H1 (cell line): ENCODE results near the gene GLMN. TPM values are rescaled to one million over a fixed set of nuclear protein-coding genes. Genes with fewer than 3 reads are reported as not detected.
"Not testable (repeated sequence)": the region's sequence is repeated elsewhere in the genome, so short reads cannot be mapped to it uniquely, and the experiment has no call there.

Source experiments
- CTCF ChIA-PET: fragments of 300-600 bp; sonication (Branson Sonifier 250); formaldehyde crosslinking; loops from one replicate; lab custom pipeline; 2021; ENCODE audit not compliant: partially characterized antibody; lab: Charles Lee
- POLR2A ChIA-PET: fragments of 300-600 bp; sonication (Branson Sonifier 250); formaldehyde crosslinking; loops from one replicate; lab custom pipeline; 2021; ENCODE audit warnings: inconsistent platforms; ENCODE audit not compliant: partially characterized antibody; lab: Charles Lee
- DNase-seq, 2 experiments: peaks; one replicate each; pipeline versions ENCODE4 v3.0.0 to v3.0.0-alpha.2; 2010 to 2022; ENCODE audit warnings: low spot score in 2 of 2, low read depth in 1 of 2, mixed read lengths in 1 of 2
- FAIRE-seq: peaks from 2 replicates; lab custom pipeline; 2011; peaks lifted over from hg19 to GRCh38; lab: Jason Lieb, UNC
- H2AFZ ChIP-seq: 2 replicates; pipeline ENCODE4 v1.8.1; 2012; ENCODE audit warnings: low read length, inconsistent platforms
- H2AK5ac ChIP-seq: 2 replicates; pipeline ENCODE4 v1.6.1; 2013; ENCODE audit warnings: low read depth, low read length
- H2BK120ac ChIP-seq: replicated peaks from 2 replicates; pipeline ENCODE3; 2013; ENCODE audit warnings: low read depth, low read length, inconsistent platforms
- H2BK12ac ChIP-seq: 2 replicates; pipeline ENCODE4 v1.6.1; 2013; ENCODE audit warnings: low read depth, low read length
- H2BK15ac ChIP-seq: 2 replicates; pipeline ENCODE4 v1.6.1; 2013; ENCODE audit warnings: low read length
- H2BK20ac ChIP-seq: 2 replicates; pipeline ENCODE4 v1.6.1; 2013; ENCODE audit warnings: low read length
- H2BK5ac ChIP-seq: 2 replicates; pipeline ENCODE4 v1.6.1; 2013; ENCODE audit warnings: low read depth, low read length
- H3K14ac ChIP-seq: 2 replicates; pipeline ENCODE4 v1.6.1; 2013; ENCODE audit warnings: inconsistent platforms; ENCODE audit not compliant: insufficient read length
- H3K18ac ChIP-seq: 2 replicates; pipeline ENCODE4 v1.6.1; 2013; ENCODE audit warnings: low read length; ENCODE audit errors: extremely low read depth
- H3K23ac ChIP-seq: 2 replicates; pipeline ENCODE4 v1.6.1; 2013; ENCODE audit warnings: inconsistent platforms; ENCODE audit not compliant: insufficient read length
- H3K23me2 ChIP-seq: 2 replicates; pipeline ENCODE4 v1.6.1; 2013; ENCODE audit warnings: low read depth, low read length
- H3K27ac ChIP-seq: 2 replicates; pipeline ENCODE4 v1.6.1; 2011; ENCODE audit warnings: low read depth, low read length, inconsistent platforms
- H3K27me3 ChIP-seq, 4 experiments: replicated peaks in 1 of 4; 1 replicate in 1 of 4; 2 replicates in 3 of 4; pipeline versions ENCODE4 v1.6.1 to v1.8.1; 2011 to 2013; ENCODE audit warnings: low read length in 3 of 4, mild to moderate bottlenecking in 3 of 4, inconsistent platforms in 2 of 4, mixed read lengths in 2 of 4, moderate library complexity in 1 of 4; ENCODE audit not compliant: control insufficient read depth in 3 of 4, insufficient read depth in 3 of 4; ENCODE audit errors: extremely low read depth in 1 of 4
- H3K36me3 ChIP-seq, 4 experiments: 2 replicates each; pipeline versions ENCODE4 v1.6.1 to v1.8.1; 2011 to 2013; ENCODE audit warnings: mild to moderate bottlenecking in 4 of 4, low read length in 3 of 4, moderate library complexity in 2 of 4, control low read depth in 1 of 4, inconsistent platforms in 1 of 4; ENCODE audit not compliant: insufficient read depth in 4 of 4, control insufficient read depth in 2 of 4
- H3K4ac ChIP-seq: replicated peaks from 2 replicates; pipeline ENCODE3; 2013; ENCODE audit warnings: low read length, low read depth, mixed read lengths, inconsistent platforms; ENCODE audit not compliant: insufficient read length
- H3K4me1 ChIP-seq, 4 experiments: replicated peaks in 1 of 4; 1 replicate in 1 of 4; 2 replicates in 3 of 4; pipeline versions ENCODE4 v1.6.1 to v1.8.1; 2011 to 2013; ENCODE audit warnings: low read length in 3 of 4, inconsistent platforms in 2 of 4, mixed read lengths in 1 of 4; ENCODE audit not compliant: insufficient read depth in 4 of 4, control insufficient read depth in 3 of 4
- H3K4me2 ChIP-seq, 2 experiments: 2 replicates each; pipeline versions ENCODE4 v1.6.1 to v1.8.1; 2011 to 2013; ENCODE audit warnings: low read depth in 2 of 2, low read length in 2 of 2, control low read depth in 1 of 2, inconsistent platforms in 1 of 2, mild to moderate bottlenecking in 1 of 2; ENCODE audit not compliant: insufficient read depth in 1 of 2
- H3K4me3 ChIP-seq, 4 experiments: fragments of 200-600, 300-600 bp in 1 of 4; sonication (generic), shearing (Covaris generic), sonication (Bioruptor Twin) in 1 of 4; 2 replicates each; pipeline versions ENCODE4 v1.5.1 to v1.8.1; 2011 to 2016; ENCODE audit warnings: low read length in 4 of 4, low read depth in 3 of 4, control low read depth in 2 of 4, inconsistent platforms in 2 of 4, mild to moderate bottlenecking in 2 of 4, mixed read lengths in 1 of 4, moderate library complexity in 1 of 4; ENCODE audit not compliant: insufficient read depth in 2 of 4; ENCODE audit errors: extremely low read depth in 1 of 4
- H3K56ac ChIP-seq: replicated peaks from 2 replicates; pipeline ENCODE3; 2013; ENCODE audit warnings: low read depth, mild to moderate bottlenecking, mixed read lengths, low read length, inconsistent platforms; ENCODE audit not compliant: insufficient read length
- H3K79me1 ChIP-seq: 2 replicates; pipeline ENCODE4 v1.6.1; 2013; ENCODE audit warnings: low read depth, low read length, control low read depth
- H3K79me2 ChIP-seq, 2 experiments: 2 replicates each; pipeline versions ENCODE4 v1.6.1 to v1.8.1; 2012 to 2013; ENCODE audit warnings: low read length in 2 of 2, mild to moderate bottlenecking in 2 of 2, inconsistent platforms in 1 of 2; ENCODE audit not compliant: insufficient read depth in 2 of 2, control insufficient read depth in 1 of 2
- H3K9ac ChIP-seq, 4 experiments: replicated peaks in 1 of 4; 1 replicate in 1 of 4; 2 replicates in 3 of 4; pipeline versions ENCODE4 v1.6.1 to v1.8.1; 2011 to 2013; ENCODE audit warnings: low read depth in 3 of 4, low read length in 3 of 4, control low read depth in 2 of 4, mild to moderate bottlenecking in 2 of 4, moderate library complexity in 2 of 4, inconsistent platforms in 1 of 4; ENCODE audit errors: extremely low read depth in 1 of 4
- H3K9me3 ChIP-seq, 2 experiments: 2 replicates each; pipeline versions ENCODE4 v1.6.1 to v1.8.1; 2012 to 2013; ENCODE audit warnings: mild to moderate bottlenecking in 2 of 2, moderate library complexity in 2 of 2, control low read depth in 1 of 2, inconsistent platforms in 1 of 2, low read depth in 1 of 2, low read length in 1 of 2, mixed read lengths in 1 of 2; ENCODE audit not compliant: insufficient read depth in 2 of 2
- H4K20me1 ChIP-seq, 2 experiments: replicated peaks in 1 of 2; 2 replicates each; pipeline versions ENCODE3 to v1.8.1; 2011 to 2013; ENCODE audit warnings: inconsistent platforms in 2 of 2, low read length in 2 of 2, mild to moderate bottlenecking in 1 of 2; ENCODE audit not compliant: insufficient read depth in 2 of 2, control insufficient read depth in 1 of 2
- H4K5ac ChIP-seq: 2 replicates; pipeline ENCODE4 v1.6.1; 2013; ENCODE audit warnings: low read length, low read depth, mixed read lengths, inconsistent platforms; ENCODE audit not compliant: insufficient read length
- H4K8ac ChIP-seq: 2 replicates; pipeline ENCODE4 v1.8.0; 2013; ENCODE audit warnings: mild to moderate bottlenecking, moderate library complexity, low read length, inconsistent platforms; ENCODE audit not compliant: insufficient read depth; ENCODE audit errors: extremely low read depth
- H4K91ac ChIP-seq: replicated peaks from 2 replicates; pipeline ENCODE3; 2013; ENCODE audit warnings: low read length, mixed read lengths, inconsistent platforms; ENCODE audit not compliant: insufficient read length
- WGBS, 2 experiments: shearing (Covaris generic) in 1 of 2; methylation state at CpG; one replicate each; pipeline versions ENCODE4 v1.1.6 to v1.1.7; 2013 to 2015; ENCODE audit warnings: low lambda C conversion rate in 2 of 2, mixed read lengths in 2 of 2, inconsistent platforms in 1 of 2, low coverage in 1 of 2, missing lambda C conversion rate in 1 of 2; ENCODE audit not compliant: insufficient replicate concordance in 2 of 2, insufficient coverage in 1 of 2, insufficient read length in 1 of 2; ENCODE audit errors: extremely low coverage in 1 of 2, missing lambda C conversion rate in 1 of 2; 5-methylcytosine and 5-hydroxymethylcytosine counted together
- polyA plus RNA-seq, 7 experiments: library from polyadenylated mRNA; depleted of rRNA in 3 of 7; stranded (reverse) in 5 of 7; unstranded in 2 of 7; fragments of >200 nt in 5 of 7; fragments of 200-250 nt in 2 of 7; gene quantifications; 1 replicate in 5 of 7; 2 replicates in 1 of 7; 4 replicates in 1 of 7; pipeline versions ENCODE4 v1.2.1 to v1.2.3, GENCODE V29; 2011 to 2013; ENCODE audit warnings: missing spikeins in 2 of 7, mixed read lengths in 2 of 7
- total RNA-seq: library from RNA; stranded (reverse); fragmentation: NEBNext Ultra II Directional; extraction: Animal tissue kit (Norgen Biotek cat#: 25700); gene quantifications from 2 replicates; pipeline ENCODE4 v1.2.1, GENCODE V29; 2021

The GLMN gene
- total and polyA plus RNA-seq, 2 of the 8 experiments (the other 6 are each of a cell fraction or from before 2014, with no cell fraction given) = 5.7 to 25.0 TPM

- not testable (repeated sequence) for H2AK5ac ChIP-seq, H3K79me2 ChIP-seq, H2BK15ac ChIP-seq, H4K91ac ChIP-seq, H2BK5ac ChIP-seq, H4K8ac ChIP-seq, H3K4ac ChIP-seq, H3K4me2 ChIP-seq, H2BK20ac ChIP-seq, H3K4me3 ChIP-seq, H3K23ac ChIP-seq, H2BK12ac ChIP-seq, H3K9me3 ChIP-seq, DNase-seq, H3K23me2 ChIP-seq, H3K56ac ChIP-seq, H3K4me1 ChIP-seq, FAIRE-seq, H2BK120ac ChIP-seq, H4K20me1 ChIP-seq, H3K27me3 ChIP-seq, H2AFZ ChIP-seq, H3K79me1 ChIP-seq, H3K14ac ChIP-seq, H3K9ac ChIP-seq, H3K27ac ChIP-seq, H4K5ac ChIP-seq, H3K18ac ChIP-seq
- CTCF ChIA-PET = interaction anchor here (0.8 to 2.2 kb wide), 4 partner anchors 10 to 284 kb away, joined by 3 to 6 read pairs (median 4); no protein-coding TSS in a partner anchor
- H3K36me3 ChIP-seq = peaks cover 0 to 13% (median 4%) of the 10 kb centered on the region in 4 experiments; a peak in 3 of 8 replicates
- WGBS, 2 experiments = 92% methylated on average over 15 of the region's 15 CpGs; no CpG with 5 or more reads in 1 of the 2 experiments
- POLR2A ChIA-PET = interaction anchor here (1.3 kb wide), 1 partner anchor 18 kb away, joined by 5 read pairs; no protein-coding TSS in a partner anchor
Observed at GRCh38 chr1:92279781-92280180, 19.0 kb downstream of the GLMN start.
